Neural progenitor cell (in vitro differentiated cells): ENCODE results near the gene RBM15. TPM values are rescaled to one million over a fixed set of nuclear protein-coding genes. Genes with fewer than 3 reads are reported as not detected.

ENCODE experiments used
- DNase-seq: peaks from one replicate; pipeline ENCODE4 v3.0.0-alpha.2; 2016; ENCODE audit warnings: low spot score
- H2AFZ ChIP-seq: fragments of 200-600 bp; sonication (generic); replicated peaks from 2 replicates; pipeline ENCODE4 v1.6.1; 2016; ENCODE audit warnings: antibody characterized with exemption
- H3F3A ChIP-seq: fragments of 200-600 bp; sonication (generic); 2 replicates; pipeline ENCODE4 v1.6.1; 2016; ENCODE audit warnings: antibody characterized with exemption, low read depth
- H3K27ac ChIP-seq: fragments of 200-600 bp; sonication (generic); 2 replicates; pipeline ENCODE4 v1.5.1; 2016; ENCODE audit warnings: mild to moderate bottlenecking
- H3K27me3 ChIP-seq: fragments of 200-600 bp; sonication (generic); 2 replicates; pipeline ENCODE4 v1.6.1; 2016; ENCODE audit warnings: mild to moderate bottlenecking, moderate library complexity
- H3K36me3 ChIP-seq: fragments of 200-600 bp; sonication (generic); 2 replicates; pipeline ENCODE4 v1.5.1; 2016
- H3K4me1 ChIP-seq: fragments of 200-600 bp; sonication (generic); 2 replicates; pipeline ENCODE4 v1.6.1; 2016; ENCODE audit warnings: mixed run types
- H3K4me2 ChIP-seq: fragments of 200-600 bp; sonication (generic); 2 replicates; pipeline ENCODE4 v1.6.1; 2016
- H3K4me3 ChIP-seq: fragments of 200-600 bp; sonication (generic); 2 replicates; pipeline ENCODE4 v1.5.1; 2016
- H3K79me2 ChIP-seq: fragments of 200-600 bp; sonication (generic); 2 replicates; pipeline ENCODE4 v1.6.1; 2016; ENCODE audit warnings: low read depth
- H3K9ac ChIP-seq: fragments of 200-600 bp; sonication (generic); 2 replicates; pipeline ENCODE4 v1.6.1; 2016
- H3K9me3 ChIP-seq: fragments of 200-600 bp; sonication (generic); 2 replicates; pipeline ENCODE4 v1.5.1; 2016; ENCODE audit warnings: low read depth
- H4K20me1 ChIP-seq: fragments of 200-600 bp; sonication (generic); 2 replicates; pipeline ENCODE4 v1.6.1; 2016; ENCODE audit warnings: low read depth
- H3K27ac Mint-ChIP-seq: 3 replicates; pipeline ENCODE4 v1.8.0; 2021; ENCODE audit warnings: mixed read lengths
- H3K27me3 Mint-ChIP-seq: 2 replicates; pipeline ENCODE4 v1.8.0; 2022; ENCODE audit warnings: low read depth, mild to moderate bottlenecking, inconsistent platforms, moderate library complexity, mixed read lengths; ENCODE audit not compliant: insufficient read depth
- H3K36me3 Mint-ChIP-seq: 3 replicates; pipeline ENCODE4 v1.8.0; 2021; ENCODE audit warnings: mixed read lengths
- H3K4me1 Mint-ChIP-seq: 3 replicates; pipeline ENCODE4 v1.8.0; 2021; ENCODE audit warnings: mixed read lengths
- H3K4me3 Mint-ChIP-seq: 3 replicates; pipeline ENCODE4 v1.8.0; 2021; ENCODE audit warnings: mild to moderate bottlenecking, moderate library complexity, mixed read lengths
- H3K9me3 Mint-ChIP-seq: 3 replicates; pipeline ENCODE4 v1.8.0; 2020; ENCODE audit warnings: mixed read lengths
- CTCF ChIP-seq: fragments of 200-600 bp; sonication (generic); IDR thresholded peaks from 2 replicates; pipeline ENCODE4 v1.5.1; 2017; ENCODE audit warnings: antibody characterized with exemption, mild to moderate bottlenecking
- EZH2 ChIP-seq: fragments of 200-600 bp; sonication (generic); IDR thresholded peaks from 2 replicates; pipeline ENCODE4 v1.6.1; 2017; ENCODE audit warnings: antibody characterized with exemption, mild to moderate bottlenecking, moderate library complexity
- EZH2phosphoT487 ChIP-seq: fragments of 200-600 bp; sonication (generic); IDR thresholded peaks from 2 replicates; pipeline ENCODE4 v1.6.1; 2017; ENCODE audit warnings: antibody characterized with exemption
- total RNA-seq: library from RNA; depleted of rRNA; stranded (reverse); fragments of >200 nt; gene quantifications from 2 replicates; pipeline ENCODE4 v1.2.3, GENCODE V29; 2015; ENCODE audit warnings: low replicate concordance

RBM15 gene
- total RNA-seq, 1 donor from 2014 or later, result 66.9 TPM

- H3K27me3 Mint-ChIP-seq, result peaks cover 4% of the 10 kb centered on the region
- no peak for TF ChIP-seq EZH2
- no peak for TF ChIP-seq EZH2phosphoT487
- no peak for TF ChIP-seq CTCF
- no peak overlapping the region for H3K27ac Mint-ChIP-seq
- Histone ChIP-seq H3F3A (no peaks in the 10 kb centered on the region), H3K4me3 (no peak overlapping the region), H2AFZ (no peak overlapping the region), H3K27me3 (no peaks in the 10 kb centered on the region), H3K36me3 (no peaks in the 10 kb centered on the region), H3K79me2 (no peaks in the 10 kb centered on the region), H3K27ac (no peak overlapping the region), H3K9me3 (no peaks in the 10 kb centered on the region), H3K4me1 (no peaks in the 10 kb centered on the region), H3K4me2 (no peak overlapping the region), H3K9ac (no peak overlapping the region), H4K20me1 (no peaks in the 10 kb centered on the region)
- peaks cover 13% of the 10 kb centered on the region for H3K4me1 Mint-ChIP-seq
- H3K4me3 Mint-ChIP-seq, result no peak overlapping the region
- H3K9me3 Mint-ChIP-seq, result no peaks in the 10 kb centered on the region
- DNase-seq, result no peak
- no peaks in the 10 kb centered on the region for H3K36me3 Mint-ChIP-seq
Observed at GRCh38 chr1:110309767-110310166, 29.4 kb upstream of the RBM15 start.

- no peaks in the 10 kb centered on the region for H3K79me2 ChIP-seq
- H3K9me3 ChIP-seq, result no peaks in the 10 kb centered on the region
- no peak overlapping the region for H3K27ac Mint-ChIP-seq
- no peaks in the 10 kb centered on the region for H3F3A ChIP-seq
- peaks cover 13% of the 10 kb centered on the region for H3K4me1 Mint-ChIP-seq
- no peaks in the 10 kb centered on the region for H3K4me1 ChIP-seq
- H3K27ac ChIP-seq, result no peak overlapping the region
- no peak overlapping the region for H2AFZ ChIP-seq
- no peak overlapping the region for H3K4me3 Mint-ChIP-seq
- no peaks in the 10 kb centered on the region for H3K36me3 Mint-ChIP-seq
- DNase-seq, result no peak
- no peak for TF ChIP-seq CTCF
- no peak for TF ChIP-seq EZH2
- TF ChIP-seq EZH2phosphoT487, result no peak
- no peaks in the 10 kb centered on the region for H3K36me3 ChIP-seq
- no peak overlapping the region for H3K4me2 ChIP-seq
- H3K4me3 ChIP-seq, result no peak overlapping the region
- H3K9ac ChIP-seq, result no peak overlapping the region
- H4K20me1 ChIP-seq, result no peaks in the 10 kb centered on the region
- H3K9me3 Mint-ChIP-seq, result no peaks in the 10 kb centered on the region
- peaks cover 4% of the 10 kb centered on the region for H3K27me3 Mint-ChIP-seq
- no peaks in the 10 kb centered on the region for H3K27me3 ChIP-seq
Observed at GRCh38 chr1:110310300-110310699, 28.9 kb upstream of the RBM15 start.

GRCh38 chr1:110312188-110313121, 26.7 kb upstream of the RBM15 start:
- Histone ChIP-seq H3K79me2 (no peaks in the 10 kb centered on the region), H3K27ac (no peak overlapping the region), H3K27me3 (no peaks in the 10 kb centered on the region), H3K9ac (no peak overlapping the region), H3F3A (no peaks in the 10 kb centered on the region), H3K9me3 (no peaks in the 10 kb centered on the region), H3K4me3 (no peak overlapping the region), H3K4me2 (peak overlapping the region; percentile 54), H3K36me3 (no peaks in the 10 kb centered on the region), H4K20me1 (no peaks in the 10 kb centered on the region), H3K4me1 (no peaks in the 10 kb centered on the region), H2AFZ (peak overlapping the region; percentile 70)
- Mint-ChIP-seq H3K9me3 (no peaks in the 10 kb centered on the region), H3K4me3 (no peak overlapping the region), H3K36me3 (no peaks in the 10 kb centered on the region), H3K27me3 (peaks cover 4% of the 10 kb centered on the region), H3K27ac (peak overlapping the region; percentile 19), H3K4me1 (peaks cover 13% of the 10 kb centered on the region)
- DNase-seq, result peak; percentile 88
- TF ChIP-seq CTCF, result peak; percentile 98
- no peak for TF ChIP-seq EZH2phosphoT487
